ENCODE data around the gene LRRTM2.
"Not testable (repeated sequence)": the region's sequence is repeated elsewhere in the genome, so short reads cannot be mapped to it uniquely, and the experiment has no call there.

Gene LRRTM2

GRCh38 chr5:138843316-138844124 is 31.6 kb downstream of the LRRTM2 start:
- in situ Hi-C loops (cut with HindIII; ENCODE audit: low sequenced_read_pairs): loop anchor here (5.0 kb wide), 1 partner anchor 56 kb away; no protein-coding TSS in a partner anchor

GRCh38 chr5:138841531-138841930 is 33.6 kb downstream of the LRRTM2 start:
- in situ Hi-C loops (cut with HindIII; ENCODE audit: low sequenced_read_pairs): loop anchor here (5.0 kb wide), 1 partner anchor 54 kb away; no protein-coding TSS in a partner anchor

GRCh38 chr5:138840103-138840502 is 35.0 kb downstream of the LRRTM2 start:
- in situ Hi-C loops (cut with HindIII; ENCODE audit: low sequenced_read_pairs): loop anchor here (5.0 kb wide), 1 partner anchor 53 kb away; no protein-coding TSS in a partner anchor

GRCh38 chr5:138837160-138837559 is 38.0 kb downstream of the LRRTM2 start:
- in situ Hi-C loops (cut with HindIII; ENCODE audit: low sequenced_read_pairs): no loop called here

- in situ Hi-C loops (cut with HindIII; ENCODE audit: low sequenced_read_pairs): not testable (repeated sequence)
Observed at GRCh38 chr5:138834853-138835252, 40.3 kb downstream of the LRRTM2 start.

- in situ Hi-C loops (cut with HindIII; ENCODE audit: low sequenced_read_pairs): no loop called here
Observed at GRCh38 chr5:138833726-138834480, 41.2 kb downstream of the LRRTM2 start.

GRCh38 chr5:138833080-138833479 is 42.1 kb downstream of the LRRTM2 start:
- in situ Hi-C loops (cut with HindIII; ENCODE audit: low sequenced_read_pairs): no loop called here

GRCh38 chr5:138832218-138832617 is 42.9 kb downstream of the LRRTM2 start:
- in situ Hi-C loops (cut with HindIII; ENCODE audit: low sequenced_read_pairs): no loop called here

GRCh38 chr5:138831703-138832102 is 43.4 kb downstream of the LRRTM2 start:
- in situ Hi-C loops (cut with HindIII; ENCODE audit: low sequenced_read_pairs): no loop called here

GRCh38 chr5:138829341-138829740 is 45.8 kb downstream of the LRRTM2 start:
- in situ Hi-C loops (cut with HindIII; ENCODE audit: low sequenced_read_pairs): no loop called here

GRCh38 chr5:138828556-138828955 is 46.6 kb downstream of the LRRTM2 start:
- in situ Hi-C loops (cut with HindIII; ENCODE audit: low sequenced_read_pairs): no loop called here

- in situ Hi-C loops (cut with HindIII; ENCODE audit: low sequenced_read_pairs): no loop called here
Observed at GRCh38 chr5:138824924-138825863, 49.9 kb downstream of the LRRTM2 start.

GRCh38 chr5:138824516-138824915 is 50.6 kb downstream of the LRRTM2 start:
- in situ Hi-C loops (cut with HindIII; ENCODE audit: low sequenced_read_pairs): no loop called here

GRCh38 chr5:138820695-138821094 is 54.4 kb downstream of the LRRTM2 start:
- in situ Hi-C loops (cut with HindIII; ENCODE audit: low sequenced_read_pairs): no loop called here

GRCh38 chr5:138819081-138819480 is 56.1 kb downstream of the LRRTM2 start:
- in situ Hi-C loops (cut with HindIII; ENCODE audit: low sequenced_read_pairs): no loop called here
